Keratinocyte (primary cell): ENCODE results near the gene CWC27.

Source experiments
- CTCF ChIP-seq, 3 experiments: IDR thresholded peaks in 1 of 3; conservative IDR thresholded peaks in 1 of 3; optimal IDR thresholded peaks in 1 of 3; 2 replicates in 2 of 3; 3 replicates in 1 of 3; pipeline versions ENCODE3 to v1.5.1; 2011; ENCODE audit warnings: low read length in 3 of 3, mild to moderate bottlenecking in 3 of 3, moderate library complexity in 2 of 3, control low read depth in 1 of 3, inconsistent platforms in 1 of 3; ENCODE audit not compliant: insufficient read depth in 2 of 3; ENCODE audit errors: extremely low read depth in 1 of 3
- EZH2 ChIP-seq: IDR thresholded peaks from one replicate; pipeline ENCODE4 v1.6.1; 2012; ENCODE audit warnings: inconsistent platforms, mild to moderate bottlenecking, low read length, moderate library complexity

GRCh38 chr5:64925123-64925522, 156.4 kb downstream of the CWC27 start:
- TF ChIP-seq CTCF (optimal IDR thresholded peaks at IDR 0.05 in 1 of 3, IDR thresholded peaks at IDR 0.05 in 1 of 3, conservative IDR thresholded peaks at IDR 0.05 in 1 of 3; ENCODE audit: extremely low read depth in 1 of 3, insufficient read depth in 2 of 3, low read length in 3 of 3), result no peak
- no peak for TF ChIP-seq EZH2
